Activated effector memory CD4-positive, alpha-beta T cell treated with anti-CD3 and anti-CD28 coated beads, Interleukin-2, amount 50 U/mL, for 16 hours (primary cell): ENCODE results near the gene PRLH.
"Not testable (repeated sequence)": the region's sequence is repeated elsewhere in the genome, so short reads cannot be mapped to it uniquely, and the experiment has no call there.

Experiments
- DNase-seq: peaks from one replicate; pipeline ENCODE4 v3.0.0-alpha.2; 2020

The PRLH gene

DNA sequence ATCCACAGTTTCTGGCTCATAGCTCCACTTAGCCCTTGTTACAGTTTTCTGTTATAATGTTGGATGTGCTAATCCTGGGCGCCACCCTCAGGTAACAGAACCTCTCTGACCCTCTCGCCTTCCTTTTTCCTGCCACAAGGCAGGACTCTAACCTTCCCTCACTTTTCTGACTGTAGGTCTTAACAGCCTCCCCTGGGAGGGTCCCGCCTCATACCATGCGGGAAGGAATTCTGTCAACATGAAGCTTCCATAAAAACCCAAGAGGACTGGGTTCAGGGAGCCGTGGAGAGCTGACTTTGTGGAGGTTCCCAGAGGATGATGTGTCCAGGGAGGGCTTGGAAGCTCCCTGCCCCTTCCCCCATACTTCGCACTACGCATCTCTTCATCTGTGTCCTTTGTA is 36.0 kb downstream of the PRLH start:
- no peak for DNase-seq

DNA sequence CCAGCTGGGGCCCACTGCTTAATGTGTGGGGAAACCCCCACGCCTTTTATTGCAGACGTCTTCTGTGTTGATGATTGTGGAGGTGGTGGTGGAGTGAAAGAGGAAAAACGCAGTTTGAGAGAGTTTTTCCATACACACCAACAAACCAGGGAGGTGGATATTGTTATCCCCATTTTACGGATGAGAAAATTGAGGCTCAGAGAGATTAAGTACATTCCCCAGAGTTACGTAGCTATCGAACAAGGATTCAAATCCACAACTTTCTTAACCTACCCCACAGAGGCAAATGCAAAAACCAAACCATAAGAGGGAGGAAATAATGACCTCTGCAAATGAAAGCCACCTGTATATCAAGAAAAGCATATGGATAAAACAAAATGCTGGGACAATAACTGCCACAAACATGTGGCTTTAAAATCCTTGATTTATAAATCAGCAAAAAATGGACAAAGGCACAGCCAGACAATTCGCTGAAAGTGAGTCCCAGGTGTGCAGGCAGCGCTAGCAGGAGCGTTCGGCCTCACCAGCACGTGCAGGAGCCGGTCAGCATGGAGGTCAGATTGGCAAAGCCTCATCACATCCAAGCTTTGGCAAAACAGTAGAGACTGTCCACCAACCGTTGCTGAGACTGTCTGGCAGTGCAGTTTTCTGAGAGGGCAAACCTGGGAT is 36.8 kb downstream of the PRLH start:
- no peak for DNase-seq

DNA sequence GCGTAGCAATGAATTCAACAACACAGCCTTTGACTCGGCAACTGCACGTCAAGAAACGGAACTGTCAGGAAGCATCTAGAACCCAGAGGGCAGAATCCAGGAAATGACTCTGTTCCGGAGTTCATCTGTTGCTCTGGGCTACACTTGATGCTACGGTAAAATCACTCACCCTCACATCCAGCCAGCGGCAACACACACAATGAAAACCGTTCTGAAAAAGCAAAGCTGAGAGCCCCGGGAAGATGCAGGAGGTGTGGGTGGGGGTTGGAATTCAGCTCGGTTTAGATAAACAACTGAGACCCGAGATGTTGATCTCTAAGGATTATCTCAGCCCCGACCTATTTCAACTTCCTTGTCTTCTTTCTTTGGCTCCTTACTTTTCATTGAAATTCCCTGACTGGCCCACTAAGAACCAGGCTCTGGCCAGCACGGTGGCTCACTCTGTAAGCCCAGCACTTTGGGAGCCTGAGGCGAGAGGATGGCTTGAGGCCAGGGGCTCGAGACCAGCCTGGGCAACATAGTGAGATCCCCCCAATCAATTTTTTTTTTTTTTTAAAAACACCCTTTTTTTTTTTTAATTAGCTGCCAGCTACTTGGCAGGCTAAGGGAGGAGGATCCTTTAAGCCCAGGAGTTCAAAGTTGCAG is 37.5 kb downstream of the PRLH start:
- DNase-seq, result peak; percentile 81

DNA sequence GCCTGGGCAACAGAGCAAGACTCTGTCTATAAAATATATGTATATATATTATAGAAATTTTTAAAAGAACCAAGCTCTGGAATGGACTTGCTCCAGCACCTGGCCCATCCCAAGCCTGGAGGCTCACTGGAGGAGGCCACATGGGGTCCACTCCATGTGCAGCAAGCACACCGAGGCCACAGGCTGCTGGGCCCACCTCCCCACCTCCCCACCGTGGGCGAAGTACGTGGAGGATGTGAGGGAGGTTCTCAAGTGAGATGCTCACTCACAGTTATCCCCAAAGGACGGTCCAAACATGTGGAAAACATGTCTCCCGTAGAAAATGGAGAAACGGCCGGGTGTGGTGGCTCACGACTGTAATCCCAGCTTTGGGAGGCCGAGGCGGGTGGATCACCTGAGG is 38.0 kb downstream of the PRLH start:
- no peak for DNase-seq

DNA sequence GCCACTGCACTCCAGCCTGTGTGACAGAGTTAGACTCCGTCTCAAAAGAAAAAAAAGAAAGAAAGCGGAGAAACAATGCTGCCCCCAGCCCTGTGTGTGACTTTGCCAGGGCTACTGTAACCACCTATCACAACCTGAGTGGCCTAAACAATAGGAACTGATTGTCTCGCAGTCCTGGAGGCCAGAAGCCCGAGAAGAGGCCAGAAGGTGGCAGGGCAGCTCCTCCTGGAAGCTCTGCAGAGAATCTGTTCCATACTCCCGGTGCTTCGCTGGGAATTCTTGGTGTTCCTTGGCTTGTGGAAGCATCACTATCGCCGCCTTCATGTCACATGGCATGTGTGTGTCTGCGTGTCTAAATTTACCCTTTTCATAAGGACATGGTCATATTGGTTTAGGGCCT is 38.6 kb downstream of the PRLH start:
- DNase-seq, result no peak

DNA sequence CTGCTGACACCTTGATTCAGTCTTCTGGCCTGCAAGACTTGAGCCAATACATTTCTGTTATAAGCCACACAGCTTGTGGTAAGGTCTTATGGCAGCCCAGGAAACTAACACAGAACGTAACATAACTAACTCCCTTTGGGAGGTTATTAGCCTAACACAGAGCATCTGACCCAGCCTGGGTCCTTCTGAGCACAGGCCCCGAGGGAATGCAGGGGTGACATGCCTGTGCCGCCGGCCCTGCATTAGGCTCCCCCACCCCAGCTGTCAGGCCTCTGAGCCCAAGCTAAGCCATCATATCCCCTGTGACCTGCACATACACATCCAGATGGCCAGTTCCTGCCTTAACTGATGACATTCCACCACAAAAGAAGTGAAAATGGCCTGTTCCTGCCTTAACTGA is 40.1 kb downstream of the PRLH start:
- not testable (repeated sequence) for DNase-seq

DNA sequence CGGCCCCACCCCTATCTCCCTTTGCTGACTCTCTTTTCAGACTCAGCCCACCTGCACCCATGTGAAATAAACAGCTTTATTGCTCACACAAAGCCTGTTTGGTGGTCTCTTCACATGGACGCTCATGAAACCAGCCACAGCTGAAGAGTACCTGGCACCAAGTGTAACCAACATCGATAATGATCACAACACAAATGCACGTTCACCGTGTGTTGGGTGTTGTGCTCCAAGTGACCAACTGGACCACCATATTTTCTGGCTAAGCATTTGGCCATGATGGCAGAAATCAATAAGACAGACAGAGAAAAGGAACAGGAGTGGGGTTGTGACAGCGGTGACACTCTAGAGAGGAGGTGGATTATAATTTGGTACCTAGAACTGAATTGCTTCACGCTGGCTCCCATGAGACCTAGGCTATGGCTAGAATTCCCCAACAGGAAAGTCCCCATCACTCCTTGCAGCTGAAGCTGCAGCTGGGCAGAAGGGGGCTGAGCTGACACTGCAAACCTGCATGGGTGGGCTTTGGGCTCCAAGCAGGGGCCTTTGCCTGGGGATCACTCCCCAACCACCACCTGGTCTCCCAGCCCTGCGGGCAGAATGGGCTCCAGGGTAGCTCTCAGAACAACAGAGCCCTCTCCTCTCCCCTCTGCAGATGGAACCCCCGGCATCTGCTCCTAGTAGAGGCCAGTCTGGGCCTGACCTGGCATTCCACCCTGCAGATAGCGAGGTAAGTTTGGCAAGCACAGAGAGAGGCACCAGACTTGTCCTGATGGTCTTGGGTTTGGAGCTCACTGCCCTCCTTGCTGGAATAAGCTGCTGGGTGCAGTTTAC is 46.4 kb downstream of the PRLH start:
- no peak for DNase-seq

DNA sequence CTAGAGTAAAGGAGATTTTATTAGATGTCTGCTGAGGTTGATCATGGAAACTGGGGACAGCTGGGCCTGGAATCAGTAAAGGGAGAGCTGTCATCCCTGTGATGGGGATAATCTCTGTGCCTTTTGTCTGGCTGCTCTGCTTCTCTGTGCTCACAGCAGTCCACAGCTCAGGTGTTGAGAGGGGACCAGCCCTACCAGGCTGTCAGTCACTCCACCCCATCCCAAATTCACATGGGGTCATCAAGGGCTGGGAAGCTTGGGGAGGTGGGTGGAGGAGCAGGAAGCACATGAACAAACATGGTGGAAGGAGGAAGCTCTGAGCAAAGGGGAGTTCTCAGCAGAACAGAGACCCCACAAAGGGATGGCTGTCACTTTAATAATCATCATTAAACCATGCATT is 47.3 kb downstream of the PRLH start:
- no peak for DNase-seq

DNA sequence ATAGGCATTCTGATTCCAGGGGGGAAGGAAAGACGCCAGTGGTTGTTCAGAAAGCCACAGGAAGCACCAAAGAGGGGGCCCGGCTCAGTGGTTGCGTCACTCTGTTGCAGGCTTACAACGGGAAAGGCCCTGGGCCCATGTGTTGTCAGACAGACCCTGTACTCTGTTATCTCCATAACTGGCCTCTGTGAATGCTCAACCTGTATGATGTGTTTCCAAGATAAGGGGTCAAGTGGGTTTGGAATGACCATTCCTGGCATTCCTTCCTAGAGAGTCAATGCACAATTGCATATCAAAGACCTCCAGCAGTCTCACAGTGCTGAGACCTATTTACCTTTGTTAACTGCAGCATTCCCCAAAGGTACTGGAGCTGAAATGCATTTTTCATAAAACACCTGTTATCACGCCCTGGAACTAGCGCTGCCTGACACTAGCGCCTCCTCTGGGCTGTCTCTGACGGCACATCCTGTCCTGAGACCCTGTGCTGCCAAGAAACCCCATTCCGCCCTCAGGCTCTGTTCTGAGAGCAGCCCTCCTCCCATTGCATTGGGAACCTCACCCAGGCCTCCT is 47.9 kb downstream of the PRLH start:
- DNase-seq, result no peak

DNA sequence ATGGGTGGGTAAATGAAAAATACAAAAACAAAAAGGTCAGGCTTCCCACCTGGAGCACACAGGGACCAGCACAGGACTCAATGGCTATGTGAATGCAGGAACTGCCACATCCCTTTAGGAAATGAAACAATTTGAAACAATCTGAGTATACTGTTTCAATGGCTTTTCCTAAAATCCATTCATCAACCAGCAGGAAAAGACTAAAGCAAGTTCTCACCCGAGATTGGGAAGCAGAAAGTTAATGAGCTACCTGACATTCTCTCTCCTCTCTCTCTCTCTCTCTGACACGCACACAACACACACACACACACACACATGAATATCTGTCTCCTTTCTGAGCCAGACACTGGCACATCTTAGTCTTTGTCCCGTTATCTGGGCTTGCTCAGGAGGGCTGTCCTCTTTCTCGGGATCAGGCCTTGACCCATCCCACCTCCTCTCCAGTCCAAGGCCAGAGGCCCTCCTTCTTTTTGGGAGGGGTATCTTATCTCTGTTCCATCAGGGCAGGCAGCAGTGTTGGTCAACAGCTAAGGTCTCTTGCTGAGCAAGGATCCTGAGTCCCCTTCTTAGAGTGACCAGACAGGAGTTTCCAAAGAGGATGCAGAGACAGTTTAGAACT is 49.4 kb downstream of the PRLH start:
- no peak for DNase-seq

DNA sequence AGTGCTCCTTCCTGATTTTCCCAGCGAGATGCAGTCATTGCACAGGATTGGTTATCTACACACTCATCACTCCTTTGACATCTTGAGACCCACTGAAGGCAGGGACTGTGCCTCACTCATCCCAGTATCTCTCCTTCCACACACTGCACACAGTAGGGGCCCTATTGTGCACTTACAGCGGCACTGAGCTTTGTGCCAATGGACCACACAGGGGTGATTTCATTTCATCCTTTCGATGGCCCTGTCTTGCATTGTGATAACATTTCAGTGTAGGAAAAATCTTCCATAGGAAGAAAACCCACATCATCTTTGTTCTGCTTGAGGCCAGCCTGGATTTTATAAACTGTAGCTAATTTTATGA is 50.0 kb downstream of the PRLH start:
- no peak for DNase-seq
